Raji (cell line): ENCODE measurements around the gene NFATC4.

Source experiments
- POLR2A ChIP-seq: IDR thresholded peaks from 2 replicates; pipeline ENCODE4 v1.6.1; 2011; ENCODE audit warnings: low read depth, low read length, control low read depth; ENCODE audit not compliant: insufficient read depth

NFATC4 gene

GRCh38 chr14:24334431-24335291 is 33.3 kb upstream of the NFATC4 start, which contains the start of gene ADCY4:
Gene ADCY4 (minus strand): TSS chr14:24335071. CDS start chr14:24334652, 419 bp downstream.
- no peak for TF ChIP-seq POLR2A

- TF ChIP-seq POLR2A = no peak
Observed at GRCh38 chr14:24335461-24336171, 32.4 kb upstream of the NFATC4 start.

GRCh38 chr14:24337144-24337823 is 30.7 kb upstream of the NFATC4 start:
- no peak for TF ChIP-seq POLR2A

- no peak for TF ChIP-seq POLR2A
Observed at GRCh38 chr14:24337824-24338175, 30.2 kb upstream of the NFATC4 start.

- no peak for TF ChIP-seq POLR2A
Observed at GRCh38 chr14:24338843-24339242, 29.1 kb upstream of the NFATC4 start.

- TF ChIP-seq POLR2A = peak; percentile 66
Observed at GRCh38 chr14:24339284-24340151, 28.5 kb upstream of the NFATC4 start, which contains the start of gene RIPK3. Gene RIPK3 (minus strand): TSS chr14:24339991. CDS start chr14:24339826, 165 bp downstream.

GRCh38 chr14:24340606-24341005 is 27.4 kb upstream of the NFATC4 start:
- no peak for TF ChIP-seq POLR2A

GRCh38 chr14:24342889-24343288 is 25.1 kb upstream of the NFATC4 start:
- no peak for TF ChIP-seq POLR2A

- TF ChIP-seq POLR2A = no peak
Observed at GRCh38 chr14:24343795-24344660, 24.0 kb upstream of the NFATC4 start.

- TF ChIP-seq POLR2A = no peak
Observed at GRCh38 chr14:24347134-24347533, 20.9 kb upstream of the NFATC4 start.

- TF ChIP-seq POLR2A = no peak
Observed at GRCh38 chr14:24348186-24348585, 19.8 kb upstream of the NFATC4 start.

GRCh38 chr14:24349742-24350141 is 18.2 kb upstream of the NFATC4 start:
- TF ChIP-seq POLR2A = no peak

GRCh38 chr14:24351517-24351916 is 16.5 kb upstream of the NFATC4 start:
- TF ChIP-seq POLR2A = no peak
